Neural cell (in vitro differentiated cells): ENCODE measurements around the gene LZTR1. TPM values are rescaled to one million over a fixed set of nuclear protein-coding genes. Genes with fewer than 3 reads are reported as not detected.

Source experiments
- H2AFZ ChIP-seq: fragments of 200-600, 300-800 bp; sonication (generic), shearing (Covaris generic); 2 replicates; pipeline ENCODE4 v1.6.0; 2014; ENCODE audit warnings: low read depth, mild to moderate bottlenecking, antibody characterized with exemption, low read length, moderate library complexity
- H3F3A ChIP-seq: fragments of 200-600 bp; shearing (Covaris generic); 2 replicates; pipeline ENCODE4 v1.6.1; 2016; ENCODE audit warnings: mild to moderate bottlenecking, moderate library complexity, mixed read lengths, antibody characterized with exemption, low read length; ENCODE audit not compliant: insufficient read depth, poor library complexity, severe bottlenecking
- H3K27ac ChIP-seq: fragments of 200-600, 300-800 bp; sonication (generic), shearing (Covaris generic); 2 replicates; pipeline ENCODE4 v1.5.1; 2014; ENCODE audit warnings: mild to moderate bottlenecking, low read length, moderate library complexity
- H3K27me3 ChIP-seq: fragments of 300-800, 200-600 bp; sonication (generic), shearing (Covaris generic); 2 replicates; pipeline ENCODE4 v1.6.0; 2014; ENCODE audit warnings: mild to moderate bottlenecking, low read depth, low read length, moderate library complexity; ENCODE audit not compliant: insufficient read depth
- H3K36me3 ChIP-seq: fragments of 300-800, 200-600 bp; sonication (generic), shearing (Covaris generic); 2 replicates; pipeline ENCODE4 v1.5.1; 2014; ENCODE audit warnings: mild to moderate bottlenecking, antibody characterized with exemption, low read length, moderate library complexity; ENCODE audit not compliant: insufficient read depth
- H3K4me2 ChIP-seq: fragments of 300-800, 200-600 bp; sonication (generic), shearing (Covaris generic); 2 replicates; pipeline ENCODE4 v1.6.0; 2014; ENCODE audit warnings: mild to moderate bottlenecking, low read length
- H3K4me3 ChIP-seq: fragments of 300-800, 200-600 bp; sonication (generic), shearing (Covaris generic); 2 replicates; pipeline ENCODE4 v1.5.1; 2014; ENCODE audit warnings: mild to moderate bottlenecking, low read length, moderate library complexity
- H3K79me2 ChIP-seq: fragments of 200-600 bp; shearing (Covaris generic); replicated peaks from 2 replicates; pipeline ENCODE4 v1.6.0; 2014; ENCODE audit warnings: mild to moderate bottlenecking, low read length, moderate library complexity; ENCODE audit not compliant: insufficient read depth
- H3K9ac ChIP-seq: fragments of 300-800, 200-600 bp; sonication (generic), shearing (Covaris generic); 2 replicates; pipeline ENCODE4 v1.6.1; 2016; ENCODE audit warnings: mild to moderate bottlenecking, low read length, mixed read lengths
- H3K9me2 ChIP-seq: fragments of 200-600 bp; shearing (Covaris generic); 2 replicates; pipeline ENCODE4 v1.6.1; 2016; ENCODE audit warnings: mild to moderate bottlenecking, low read length, mixed read lengths; ENCODE audit not compliant: insufficient read depth
- H3K9me3 ChIP-seq: fragments of 200-600, 300-800 bp; sonication (generic), shearing (Covaris generic); 2 replicates; pipeline ENCODE4 v1.6.1; 2016; ENCODE audit warnings: mild to moderate bottlenecking, mixed run types, low read length, moderate library complexity, mixed read lengths
- H4K20me1 ChIP-seq: fragments of 200-600 bp; shearing (Covaris generic); 2 replicates; pipeline ENCODE4 v1.6.1; 2016; ENCODE audit warnings: mild to moderate bottlenecking, mixed run types; ENCODE audit not compliant: insufficient read depth
- EP300 ChIP-seq: fragments of 450-650 bp; conservative IDR thresholded peaks from 2 replicates; pipeline ENCODE4 v1.6.1; 2014; ENCODE audit warnings: antibody characterized with exemption, mild to moderate bottlenecking, moderate library complexity; ENCODE audit not compliant: poor library complexity, severe bottlenecking
- EZH2 ChIP-seq: fragments of 200-600, 300-800 bp; shearing (Covaris generic), sonication (generic); IDR thresholded peaks from 2 replicates; pipeline ENCODE4 v1.6.1; 2014; ENCODE audit warnings: antibody characterized with exemption, low read length, borderline replicate concordance, mild to moderate bottlenecking; ENCODE audit not compliant: insufficient read depth, poor library complexity, severe bottlenecking
- MXI1 ChIP-seq: fragments of 450-650 bp; conservative IDR thresholded peaks from 2 replicates; pipeline ENCODE4 v1.6.1; 2014; ENCODE audit warnings: antibody characterized with exemption, mild to moderate bottlenecking; ENCODE audit not compliant: poor library complexity, severe bottlenecking
- POLR2AphosphoS5 ChIP-seq: IDR thresholded peaks from 2 replicates; pipeline ENCODE4 v1.6.1; 2012
- RAD21 ChIP-seq: fragments of 450-650 bp; conservative IDR thresholded peaks from 2 replicates; pipeline ENCODE4 v1.6.1; 2014; ENCODE audit warnings: antibody characterized with exemption, mild to moderate bottlenecking, moderate library complexity
- SMC3 ChIP-seq: fragments of 450-650 bp; conservative IDR thresholded peaks from 2 replicates; pipeline ENCODE4 v1.6.1; 2014; ENCODE audit warnings: antibody characterized with exemption, mild to moderate bottlenecking, moderate library complexity; ENCODE audit not compliant: poor library complexity
- TAF1 ChIP-seq: IDR thresholded peaks from 2 replicates; pipeline ENCODE4 v1.6.1; 2012; ENCODE audit warnings: low read depth
- polyA plus RNA-seq: library from polyadenylated mRNA; depleted of rRNA; stranded (reverse); fragments of >200 nt; gene quantifications from 2 replicates; pipeline ENCODE4 v1.2.3, GENCODE V29; 2014
- TF ChIP-seq, protein P1 (sequence below): fragments of 450-650 bp; IDR thresholded peaks from 2 replicates; pipeline ENCODE4 v1.5.1; 2014; ENCODE audit warnings: antibody characterized with exemption, mild to moderate bottlenecking, moderate library complexity; ENCODE audit not compliant: poor library complexity, severe bottlenecking
- TF ChIP-seq, protein P2 (sequence below): IDR thresholded peaks from 2 replicates; pipeline ENCODE4 v1.6.1; 2012; ENCODE audit warnings: borderline replicate concordance

LZTR1 gene
- polyA plus RNA-seq, 1 donor from 2014 or later = 114 TPM

DNA sequence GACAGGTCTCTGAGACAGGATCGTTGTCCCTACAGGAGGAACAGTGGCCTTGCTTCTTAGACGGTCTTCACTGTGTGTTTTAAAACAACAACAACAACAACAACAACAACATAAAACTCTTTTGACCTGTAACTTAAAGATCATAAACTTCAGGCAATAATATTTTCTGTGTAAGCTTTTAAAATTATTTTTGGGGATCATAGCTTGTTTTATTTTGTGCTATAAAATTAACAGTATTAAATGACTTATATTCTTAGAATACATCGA, 28.8 kb upstream of the LZTR1 start:
- H3F3A ChIP-seq = no peaks in the 10 kb centered on the region
- H2AFZ ChIP-seq = no peak overlapping the region
- no peaks in the 10 kb centered on the region for H3K9me3 ChIP-seq
- H3K4me2 ChIP-seq = no peak overlapping the region
- no peaks in the 10 kb centered on the region for H4K20me1 ChIP-seq
- peaks cover 21% of the 10 kb centered on the region for H3K27me3 ChIP-seq
- no peak overlapping the region for H3K4me3 ChIP-seq
- TF ChIP-seq RAD21 (no peak), SMC3 (no peak), EZH2 (no peak), MXI1 (no peak)
- no peak overlapping the region for H3K9ac ChIP-seq
- no peaks in the 10 kb centered on the region for H3K9me2 ChIP-seq
- H3K79me2 ChIP-seq = peaks cover 7% of the 10 kb centered on the region
- no peak overlapping the region for H3K27ac ChIP-seq
- peaks cover 18% of the 10 kb centered on the region for H3K36me3 ChIP-seq

DNA sequence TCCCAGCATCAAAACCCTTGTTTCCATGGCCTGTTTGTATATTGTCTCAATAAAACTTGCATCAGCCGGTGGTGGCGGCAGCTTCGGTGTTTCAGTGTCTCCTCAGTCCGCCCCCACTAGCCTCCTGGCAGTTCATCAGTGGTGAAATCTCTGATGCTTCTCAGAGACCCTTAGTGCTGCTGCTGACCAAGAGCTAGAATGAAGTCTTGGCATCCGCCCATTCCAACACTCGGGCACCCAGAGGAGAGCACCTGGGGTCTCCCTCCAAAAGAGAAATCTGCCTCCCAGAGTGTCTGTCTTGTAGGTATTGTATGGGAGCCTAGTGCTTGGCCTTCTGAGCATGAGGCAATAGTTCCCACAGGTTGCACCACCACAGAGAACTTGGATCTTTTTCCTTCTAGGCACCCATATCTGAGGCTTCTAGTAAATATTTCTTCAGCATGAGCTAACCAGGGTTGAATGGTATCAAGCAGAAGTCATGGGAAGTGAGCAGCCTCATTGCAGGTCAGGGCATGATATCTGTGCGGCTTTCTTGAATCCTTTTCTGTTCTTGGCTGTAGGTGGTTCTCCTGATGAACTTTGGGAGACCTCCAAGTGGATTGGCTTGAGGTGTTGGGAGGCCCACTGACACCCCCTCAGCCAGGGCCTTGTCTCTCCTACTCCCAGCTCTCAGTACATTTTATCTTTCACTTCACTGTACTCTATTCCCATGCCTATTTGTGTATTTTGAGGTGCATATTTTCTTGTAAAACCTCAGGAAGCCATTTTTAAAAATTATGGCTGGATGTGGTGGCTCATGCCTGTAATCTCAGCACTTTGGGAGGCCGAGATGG, 28.2 kb upstream of the LZTR1 start:
- H3K9ac ChIP-seq = no peak overlapping the region
- TF ChIP-seq SMC3 = no peak
- TF ChIP-seq, protein P1, sequence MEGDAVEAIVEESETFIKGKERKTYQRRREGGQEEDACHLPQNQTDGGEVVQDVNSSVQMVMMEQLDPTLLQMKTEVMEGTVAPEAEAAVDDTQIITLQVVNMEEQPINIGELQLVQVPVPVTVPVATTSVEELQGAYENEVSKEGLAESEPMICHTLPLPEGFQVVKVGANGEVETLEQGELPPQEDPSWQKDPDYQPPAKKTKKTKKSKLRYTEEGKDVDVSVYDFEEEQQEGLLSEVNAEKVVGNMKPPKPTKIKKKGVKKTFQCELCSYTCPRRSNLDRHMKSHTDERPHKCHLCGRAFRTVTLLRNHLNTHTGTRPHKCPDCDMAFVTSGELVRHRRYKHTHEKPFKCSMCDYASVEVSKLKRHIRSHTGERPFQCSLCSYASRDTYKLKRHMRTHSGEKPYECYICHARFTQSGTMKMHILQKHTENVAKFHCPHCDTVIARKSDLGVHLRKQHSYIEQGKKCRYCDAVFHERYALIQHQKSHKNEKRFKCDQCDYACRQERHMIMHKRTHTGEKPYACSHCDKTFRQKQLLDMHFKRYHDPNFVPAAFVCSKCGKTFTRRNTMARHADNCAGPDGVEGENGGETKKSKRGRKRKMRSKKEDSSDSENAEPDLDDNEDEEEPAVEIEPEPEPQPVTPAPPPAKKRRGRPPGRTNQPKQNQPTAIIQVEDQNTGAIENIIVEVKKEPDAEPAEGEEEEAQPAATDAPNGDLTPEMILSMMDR = no peak
- peaks cover under 1% of the 10 kb centered on the region for H3K79me2 ChIP-seq
- H3K27ac ChIP-seq = no peak overlapping the region
- no peaks in the 10 kb centered on the region for H3K9me3 ChIP-seq
- H3K27me3 ChIP-seq = peaks cover 26% of the 10 kb centered on the region
- no peaks in the 10 kb centered on the region for H3F3A ChIP-seq
- H2AFZ ChIP-seq = no peak overlapping the region
- no peaks in the 10 kb centered on the region for H4K20me1 ChIP-seq
- no peak overlapping the region for H3K4me3 ChIP-seq
- H3K9me2 ChIP-seq = no peaks in the 10 kb centered on the region
- no peak overlapping the region for H3K4me2 ChIP-seq
- H3K36me3 ChIP-seq = peaks cover 18% of the 10 kb centered on the region

DNA sequence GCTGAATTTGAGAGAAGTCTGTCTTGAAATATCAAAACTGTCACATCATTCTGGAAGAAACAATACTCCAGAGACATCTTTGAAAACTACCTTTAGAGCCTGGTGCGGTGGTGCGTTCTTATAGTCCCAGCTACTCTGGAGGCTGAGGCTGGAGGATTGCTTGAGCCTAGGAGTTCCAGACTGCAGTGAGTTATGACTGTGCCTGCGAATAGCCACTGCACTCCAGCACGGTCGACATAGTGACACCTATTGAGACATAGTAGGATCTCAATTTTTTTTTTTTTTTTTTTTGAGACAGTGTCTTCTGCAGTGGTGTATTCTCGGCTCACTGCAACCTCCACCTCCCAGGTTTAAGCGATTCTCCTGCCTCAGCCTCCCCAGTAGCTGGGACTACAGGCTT, 26.5 kb upstream of the LZTR1 start:
- Histone ChIP-seq H2AFZ (no peak overlapping the region), H3K9ac (no peak overlapping the region), H3K27ac (no peak overlapping the region), H3K27me3 (peaks cover 26% of the 10 kb centered on the region), H3K4me2 (no peak overlapping the region), H4K20me1 (no peaks in the 10 kb centered on the region), H3K79me2 (no peaks in the 10 kb centered on the region), H3F3A (no peaks in the 10 kb centered on the region), H3K4me3 (no peak overlapping the region), H3K9me2 (no peaks in the 10 kb centered on the region), H3K36me3 (peaks cover 14% of the 10 kb centered on the region), H3K9me3 (no peaks in the 10 kb centered on the region)
- TF ChIP-seq RAD21 (no peak), POLR2AphosphoS5 (no peak), EP300 (no peak), TAF1 (no peak), MXI1 (no peak), EZH2 (no peak), SMC3 (no peak)
- TF ChIP-seq, protein P1 = no peak
- TF ChIP-seq, protein P2, sequence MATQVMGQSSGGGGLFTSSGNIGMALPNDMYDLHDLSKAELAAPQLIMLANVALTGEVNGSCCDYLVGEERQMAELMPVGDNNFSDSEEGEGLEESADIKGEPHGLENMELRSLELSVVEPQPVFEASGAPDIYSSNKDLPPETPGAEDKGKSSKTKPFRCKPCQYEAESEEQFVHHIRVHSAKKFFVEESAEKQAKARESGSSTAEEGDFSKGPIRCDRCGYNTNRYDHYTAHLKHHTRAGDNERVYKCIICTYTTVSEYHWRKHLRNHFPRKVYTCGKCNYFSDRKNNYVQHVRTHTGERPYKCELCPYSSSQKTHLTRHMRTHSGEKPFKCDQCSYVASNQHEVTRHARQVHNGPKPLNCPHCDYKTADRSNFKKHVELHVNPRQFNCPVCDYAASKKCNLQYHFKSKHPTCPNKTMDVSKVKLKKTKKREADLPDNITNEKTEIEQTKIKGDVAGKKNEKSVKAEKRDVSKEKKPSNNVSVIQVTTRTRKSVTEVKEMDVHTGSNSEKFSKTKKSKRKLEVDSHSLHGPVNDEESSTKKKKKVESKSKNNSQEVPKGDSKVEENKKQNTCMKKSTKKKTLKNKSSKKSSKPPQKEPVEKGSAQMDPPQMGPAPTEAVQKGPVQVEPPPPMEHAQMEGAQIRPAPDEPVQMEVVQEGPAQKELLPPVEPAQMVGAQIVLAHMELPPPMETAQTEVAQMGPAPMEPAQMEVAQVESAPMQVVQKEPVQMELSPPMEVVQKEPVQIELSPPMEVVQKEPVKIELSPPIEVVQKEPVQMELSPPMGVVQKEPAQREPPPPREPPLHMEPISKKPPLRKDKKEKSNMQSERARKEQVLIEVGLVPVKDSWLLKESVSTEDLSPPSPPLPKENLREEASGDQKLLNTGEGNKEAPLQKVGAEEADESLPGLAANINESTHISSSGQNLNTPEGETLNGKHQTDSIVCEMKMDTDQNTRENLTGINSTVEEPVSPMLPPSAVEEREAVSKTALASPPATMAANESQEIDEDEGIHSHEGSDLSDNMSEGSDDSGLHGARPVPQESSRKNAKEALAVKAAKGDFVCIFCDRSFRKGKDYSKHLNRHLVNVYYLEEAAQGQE = no peak
